NCI-H345 treated with DMSO at 0.1 percent for 48 hours (cell line): ENCODE data around the gene HOXC10.

Experiments used
- DNase-seq: peaks from one replicate; lab custom pipeline; 2025; ENCODE audit not compliant: unreplicated experiment; lab: John Stamatoyannopoulos, UW

HOXC10 gene

GRCh38 chr12:53976823-53977595 is 7.9 kb upstream of the HOXC10 start:
- no peak for DNase-seq

- DNase-seq, result no peak
Measured at GRCh38 chr12:53977596-53978445, 7.1 kb upstream of the HOXC10 start.

GRCh38 chr12:53978477-53979356 is 6.2 kb upstream of the HOXC10 start:
- DNase-seq, result no peak

GRCh38 chr12:53980104-53980801 is 4.7 kb upstream of the HOXC10 start:
- DNase-seq, result no peak

- no peak for DNase-seq
Measured at GRCh38 chr12:53980802-53981496, 4.0 kb upstream of the HOXC10 start.

- no peak for DNase-seq
Measured at GRCh38 chr12:53981634-53982565, 3.0 kb upstream of the HOXC10 start.

GRCh38 chr12:53982648-53983567 is 2.0 kb upstream of the HOXC10 start:
- no peak for DNase-seq

GRCh38 chr12:53983568-53983949 is 1.4 kb upstream of the HOXC10 start:
- no peak for DNase-seq

GRCh38 chr12:53983950-53984572 is 885 bp upstream of the HOXC10 start:
- DNase-seq, result no peak

GRCh38 chr12:53985692-53985993 is 697 bp downstream of the HOXC10 start:
- DNase-seq, result no peak

- no peak for DNase-seq
Measured at GRCh38 chr12:53985994-53986685, 1.2 kb downstream of the HOXC10 start.

- no peak for DNase-seq
Measured at GRCh38 chr12:53986686-53987483, 1.9 kb downstream of the HOXC10 start.

GRCh38 chr12:53987787-53988230 is 2.9 kb downstream of the HOXC10 start:
- no peak for DNase-seq

GRCh38 chr12:53988541-53989226 is 3.7 kb downstream of the HOXC10 start:
- no peak for DNase-seq

- no peak for DNase-seq
Measured at GRCh38 chr12:53989227-53990113, 4.5 kb downstream of the HOXC10 start.
